ENCODE results near the gene UCN2.

DNA sequence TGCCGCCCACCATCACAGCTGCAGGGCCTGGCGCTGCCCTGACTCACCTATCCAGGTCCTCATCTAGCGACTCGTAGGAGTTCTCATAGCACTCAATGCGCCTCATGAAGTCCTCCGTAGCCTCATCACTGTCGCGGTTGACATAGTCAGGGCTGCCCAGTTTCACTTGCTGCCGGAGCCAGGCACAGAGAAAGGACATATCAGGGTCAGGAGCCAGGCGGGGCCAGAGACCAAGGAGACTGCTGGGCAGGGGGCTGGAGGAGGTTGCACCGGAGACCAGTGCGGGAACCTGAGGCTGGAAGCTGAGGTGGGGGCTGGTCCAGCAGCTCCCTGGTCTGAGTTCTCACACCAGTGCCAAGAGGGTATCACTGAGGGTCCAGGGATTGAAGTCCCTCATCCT is 25.1 kb downstream of the UCN2 start:
- TF ChIP-seq FOXM1 (IDR thresholded peaks at IDR 0.05; ENCODE audit: borderline replicate concordance, low read depth) (no peak), CREB1 (IDR thresholded peaks at IDR 0.05; ENCODE audit: low read depth) (no peak)
- TF ChIP-seq, protein P1, sequence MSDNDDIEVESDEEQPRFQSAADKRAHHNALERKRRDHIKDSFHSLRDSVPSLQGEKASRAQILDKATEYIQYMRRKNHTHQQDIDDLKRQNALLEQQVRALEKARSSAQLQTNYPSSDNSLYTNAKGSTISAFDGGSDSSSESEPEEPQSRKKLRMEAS (IDR thresholded peaks at IDR 0.05) = no peak

All from Ishikawa (cell line).